H9 (cell line): ENCODE data around the gene BTBD1. TPM values are rescaled to one million over a fixed set of nuclear protein-coding genes. Genes with fewer than 3 reads are reported as not detected.

Experiments used
- DNase-seq: peaks from one replicate; pipeline ENCODE4 v3.0.0-alpha.2; 2017
- H2AFZ ChIP-seq: one replicate; pipeline ENCODE4 v1.6.1; 2013; ENCODE audit warnings: mild to moderate bottlenecking, low read length, control low read depth, moderate library complexity
- H2AK5ac ChIP-seq: 2 replicates; pipeline ENCODE4 v1.6.1; 2013; ENCODE audit warnings: low read length, control low read depth, mixed read lengths; ENCODE audit not compliant: insufficient read length
- H2BK120ac ChIP-seq: one replicate; pipeline ENCODE4 v1.6.1; 2013; ENCODE audit warnings: low read depth, mild to moderate bottlenecking, low read length, control low read depth, inconsistent platforms; ENCODE audit not compliant: poor library complexity, severe bottlenecking
- H2BK12ac ChIP-seq: 2 replicates; pipeline ENCODE4 v1.6.1; 2013; ENCODE audit warnings: low read length, control low read depth, mixed read lengths, low read depth; ENCODE audit not compliant: insufficient read length
- H2BK15ac ChIP-seq: 2 replicates; pipeline ENCODE4 v1.6.1; 2013; ENCODE audit warnings: low read depth, low read length, control low read depth
- H2BK20ac ChIP-seq: one replicate; pipeline ENCODE4 v1.6.1; 2013; ENCODE audit warnings: low read depth, mild to moderate bottlenecking, low read length, control low read depth, inconsistent platforms; ENCODE audit not compliant: poor library complexity, severe bottlenecking
- H2BK5ac ChIP-seq: 2 replicates; pipeline ENCODE4 v1.6.1; 2013; ENCODE audit warnings: low read length, control low read depth, mixed read lengths; ENCODE audit not compliant: insufficient read length
- H3K14ac ChIP-seq: 2 replicates; pipeline ENCODE4 v1.6.1; 2013; ENCODE audit warnings: low read length, control low read depth; ENCODE audit not compliant: insufficient read depth
- H3K18ac ChIP-seq: 2 replicates; pipeline ENCODE4 v1.6.1; 2013; ENCODE audit warnings: low read depth, mild to moderate bottlenecking, mixed read lengths, low read length, control low read depth; ENCODE audit not compliant: insufficient read length
- H3K23ac ChIP-seq: 2 replicates; pipeline ENCODE4 v1.6.1; 2013; ENCODE audit warnings: low read length, control low read depth, mixed read lengths, low read depth; ENCODE audit not compliant: insufficient read length
- H3K23me2 ChIP-seq: 2 replicates; pipeline ENCODE4 v1.6.1; 2013; ENCODE audit warnings: low read depth, mild to moderate bottlenecking, mixed read lengths, low read length, control low read depth; ENCODE audit not compliant: insufficient read length, poor library complexity, severe bottlenecking
- H3K27ac ChIP-seq: 2 replicates; pipeline ENCODE4 v1.5.1; 2013; ENCODE audit warnings: low read length, control low read depth, mixed read lengths, low read depth; ENCODE audit not compliant: insufficient read length
- H3K27me3 ChIP-seq: 2 replicates; pipeline ENCODE4 v1.6.1; 2013; ENCODE audit warnings: low read length, control low read depth, inconsistent platforms; ENCODE audit not compliant: insufficient read depth
- H3K4ac ChIP-seq: 2 replicates; pipeline ENCODE4 v1.6.1; 2013; ENCODE audit warnings: low read depth, mild to moderate bottlenecking, control low read depth, inconsistent platforms, low read length, moderate library complexity
- H3K4me1 ChIP-seq: 2 replicates; pipeline ENCODE4 v1.6.1; 2013; ENCODE audit warnings: low read length, control low read depth, inconsistent platforms; ENCODE audit not compliant: insufficient read depth
- H3K4me2 ChIP-seq: 2 replicates; pipeline ENCODE4 v1.6.1; 2013; ENCODE audit warnings: low read length, control low read depth, mixed read lengths; ENCODE audit not compliant: insufficient read length, insufficient read depth
- H3K56ac ChIP-seq: 2 replicates; pipeline ENCODE4 v1.6.1; 2013; ENCODE audit warnings: low read depth, mild to moderate bottlenecking, mixed read lengths, low read length, control low read depth; ENCODE audit not compliant: insufficient read length
- H3K79me1 ChIP-seq: 2 replicates; pipeline ENCODE4 v1.6.1; 2013; ENCODE audit warnings: low read depth, mild to moderate bottlenecking, moderate library complexity, low read length, control low read depth, inconsistent platforms; ENCODE audit not compliant: insufficient read depth, poor library complexity, severe bottlenecking
- H3K79me2 ChIP-seq: 2 replicates; pipeline ENCODE4 v1.6.1; 2013; ENCODE audit warnings: low read length, control low read depth, inconsistent platforms; ENCODE audit not compliant: insufficient read depth
- H3K9ac ChIP-seq: 2 replicates; pipeline ENCODE4 v1.6.1; 2013; ENCODE audit warnings: low read length, control low read depth, mixed read lengths; ENCODE audit not compliant: insufficient read length; ENCODE audit errors: extremely low read depth
- H3K9me3 ChIP-seq: one replicate; pipeline ENCODE4 v1.6.1; 2013; ENCODE audit warnings: low read depth, low read length, inconsistent platforms; ENCODE audit not compliant: control insufficient read depth
- H3T11ph ChIP-seq: one replicate; pipeline ENCODE4 v1.6.1; 2013; ENCODE audit warnings: mild to moderate bottlenecking, low read length, control low read depth, inconsistent platforms
- H4K20me1 ChIP-seq: one replicate; pipeline ENCODE4 v1.6.1; 2013; ENCODE audit not compliant: control insufficient read depth, insufficient read length, insufficient read depth
- H4K5ac ChIP-seq: 2 replicates; pipeline ENCODE4 v1.6.1; 2013; ENCODE audit warnings: low read depth, mild to moderate bottlenecking, mixed read lengths, low read length, control low read depth; ENCODE audit not compliant: insufficient read length
- H4K8ac ChIP-seq: replicated peaks from 2 replicates; pipeline ENCODE4 v1.6.1; 2013; ENCODE audit warnings: low read length, control low read depth, mixed read lengths, low read depth; ENCODE audit not compliant: insufficient read length
- H4K91ac ChIP-seq: 2 replicates; pipeline ENCODE4 v1.6.1; 2013; ENCODE audit warnings: low read depth, mild to moderate bottlenecking, moderate library complexity, mixed read lengths, low read length, control low read depth; ENCODE audit not compliant: insufficient read length
- H3K27ac Mint-ChIP-seq, 3 experiments: 2 replicates in 2 of 3; 3 replicates in 1 of 3; pipeline ENCODE4 v1.8.0; 2020 to 2021; ENCODE audit warnings: mixed read lengths in 3 of 3, mild to moderate bottlenecking in 1 of 3, moderate library complexity in 1 of 3
- H3K27me3 Mint-ChIP-seq: 2 replicates; pipeline ENCODE4 v1.8.0; 2021; ENCODE audit warnings: low read depth, mild to moderate bottlenecking, moderate library complexity, mixed read lengths
- H3K36me3 Mint-ChIP-seq, 3 experiments: 2 replicates in 2 of 3; 3 replicates in 1 of 3; pipeline ENCODE4 v1.8.0; 2020 to 2021; ENCODE audit warnings: low read depth in 3 of 3, mixed read lengths in 3 of 3; ENCODE audit not compliant: insufficient read depth in 1 of 3
- H3K4me1 Mint-ChIP-seq, 2 experiments: 2 replicates each; pipeline ENCODE4 v1.8.0; 2020; ENCODE audit warnings: mixed read lengths in 2 of 2
- H3K4me3 Mint-ChIP-seq, 2 experiments: 2 replicates in 1 of 2; 3 replicates in 1 of 2; pipeline ENCODE4 v1.8.0; 2020 to 2021; ENCODE audit warnings: mild to moderate bottlenecking in 2 of 2, mixed read lengths in 2 of 2, moderate library complexity in 1 of 2
- H3K9me3 Mint-ChIP-seq, 2 experiments: 2 replicates in 1 of 2; 3 replicates in 1 of 2; pipeline ENCODE4 v1.8.0; 2020; ENCODE audit warnings: mild to moderate bottlenecking in 2 of 2, mixed read lengths in 2 of 2, moderate library complexity in 1 of 2
- WGBS: extraction: QIAGEN DNeasy Blood & Tissue Kit; methylation state at CpG from one replicate; pipeline ENCODE4 v1.1.7; 2013; ENCODE audit warnings: missing lambda C conversion rate, low lambda C conversion rate, mixed read lengths; ENCODE audit not compliant: insufficient read length; ENCODE audit errors: extremely low coverage; 5-methylcytosine and 5-hydroxymethylcytosine counted together
- total RNA-seq: library from RNA; stranded (reverse); gene quantifications from 2 replicates; pipeline ENCODE4 v1.2.1, GENCODE V29; 2021
- TF ChIP-seq, protein P1 (sequence below): fragments of 200-600 bp; sonication (generic); conservative IDR thresholded peaks from 3 replicates; pipeline ENCODE4 v1.8.0; 2021; ENCODE audit warnings: antibody characterized with exemption, mild to moderate bottlenecking

Gene BTBD1
- total RNA-seq, 1 experiment from 2014 or later, result 43.3 TPM

DNA sequence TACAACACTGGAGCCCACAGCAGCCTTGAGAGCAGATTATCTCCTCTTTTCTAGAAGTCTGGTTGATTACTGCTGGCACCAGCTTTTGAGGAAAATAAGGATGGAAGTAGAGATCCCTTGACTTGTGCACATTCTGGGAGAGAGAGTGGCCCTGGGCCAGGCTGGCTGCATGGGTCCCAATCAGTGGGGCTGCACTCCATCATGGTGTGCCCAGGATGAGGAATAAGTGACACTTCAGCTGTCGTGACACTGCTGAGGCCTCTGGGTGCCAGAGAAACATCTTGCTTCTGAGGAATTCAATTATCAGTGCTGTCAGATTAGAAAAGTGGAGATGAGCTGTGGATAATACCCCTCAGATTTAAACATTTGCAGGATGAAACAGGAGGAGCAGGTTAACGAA is 72.0 kb downstream of the BTBD1 start:
- Histone ChIP-seq H4K5ac (no peak overlapping the region), H4K8ac (no peak overlapping the region), H3T11ph (no peak overlapping the region), H4K91ac (no peak overlapping the region), H2AK5ac (no peak overlapping the region), H3K18ac (no peak overlapping the region), H3K27me3 (no peaks in the 10 kb centered on the region), H2AFZ (no peak overlapping the region), H3K4me2 (no peak overlapping the region), H2BK12ac (no peak overlapping the region), H2BK15ac (no peak overlapping the region), H4K20me1 (no peaks in the 10 kb centered on the region), H3K4me1 (no peaks in the 10 kb centered on the region), H3K14ac (no peak overlapping the region), H2BK5ac (no peak overlapping the region), H2BK120ac (no peak overlapping the region), H3K9me3 (no peaks in the 10 kb centered on the region), H3K79me2 (no peaks in the 10 kb centered on the region), H2BK20ac (no peak overlapping the region), H3K9ac (no peak overlapping the region), H3K23me2 (no peaks in the 10 kb centered on the region), H3K27ac (no peak overlapping the region), H3K23ac (no peak overlapping the region), H3K79me1 (no peaks in the 10 kb centered on the region), H3K56ac (no peak overlapping the region), H3K4ac (no peak overlapping the region)
- no peak overlapping the region for H3K27ac Mint-ChIP-seq
- whole genome bisulfite sequencing, result no CpG with 5 or more reads among the region's 2 CpGs
- H3K27me3 Mint-ChIP-seq, result peaks cover 2% of the 10 kb centered on the region; the same call in 1 of the 2 replicates
- TF ChIP-seq, protein P1, sequence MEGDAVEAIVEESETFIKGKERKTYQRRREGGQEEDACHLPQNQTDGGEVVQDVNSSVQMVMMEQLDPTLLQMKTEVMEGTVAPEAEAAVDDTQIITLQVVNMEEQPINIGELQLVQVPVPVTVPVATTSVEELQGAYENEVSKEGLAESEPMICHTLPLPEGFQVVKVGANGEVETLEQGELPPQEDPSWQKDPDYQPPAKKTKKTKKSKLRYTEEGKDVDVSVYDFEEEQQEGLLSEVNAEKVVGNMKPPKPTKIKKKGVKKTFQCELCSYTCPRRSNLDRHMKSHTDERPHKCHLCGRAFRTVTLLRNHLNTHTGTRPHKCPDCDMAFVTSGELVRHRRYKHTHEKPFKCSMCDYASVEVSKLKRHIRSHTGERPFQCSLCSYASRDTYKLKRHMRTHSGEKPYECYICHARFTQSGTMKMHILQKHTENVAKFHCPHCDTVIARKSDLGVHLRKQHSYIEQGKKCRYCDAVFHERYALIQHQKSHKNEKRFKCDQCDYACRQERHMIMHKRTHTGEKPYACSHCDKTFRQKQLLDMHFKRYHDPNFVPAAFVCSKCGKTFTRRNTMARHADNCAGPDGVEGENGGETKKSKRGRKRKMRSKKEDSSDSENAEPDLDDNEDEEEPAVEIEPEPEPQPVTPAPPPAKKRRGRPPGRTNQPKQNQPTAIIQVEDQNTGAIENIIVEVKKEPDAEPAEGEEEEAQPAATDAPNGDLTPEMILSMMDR, result no peak
- no peak for DNase-seq
- peaks cover 6 to 15% (median 12%) of the 10 kb centered on the region in 3 experiments; a peak in 6 of 7 replicates for H3K36me3 Mint-ChIP-seq
- peaks cover 0 to 5% of the 10 kb centered on the region in 2 experiments; a peak in 2 of 5 replicates for H3K9me3 Mint-ChIP-seq
- H3K4me3 Mint-ChIP-seq, result no peak overlapping the region
- peaks cover 0 to 1% of the 10 kb centered on the region in 2 experiments; a peak in 1 of 4 replicates for H3K4me1 Mint-ChIP-seq
